GM18517 (cell line): ENCODE measurements around the gene LTBP2.

ENCODE experiments used
- ATAC-seq: cut with Tn5 transposase; IDR thresholded peaks from one replicate; pipeline ENCODE4 v1.9.1; 2021; ENCODE audit warnings: mild to moderate bottlenecking, moderate library complexity; ENCODE audit not compliant: unreplicated experiment

The LTBP2 gene

GRCh38 chr14:74492776-74493342 lies 119.2 kb downstream of the LTBP2 start, which contains the start of gene NPC2:
NPC2 (minus strand) TSS chr14:74493305; CDS start chr14:74493274, 31 bp downstream.
- peak; percentile 18 for ATAC-seq

DNA sequence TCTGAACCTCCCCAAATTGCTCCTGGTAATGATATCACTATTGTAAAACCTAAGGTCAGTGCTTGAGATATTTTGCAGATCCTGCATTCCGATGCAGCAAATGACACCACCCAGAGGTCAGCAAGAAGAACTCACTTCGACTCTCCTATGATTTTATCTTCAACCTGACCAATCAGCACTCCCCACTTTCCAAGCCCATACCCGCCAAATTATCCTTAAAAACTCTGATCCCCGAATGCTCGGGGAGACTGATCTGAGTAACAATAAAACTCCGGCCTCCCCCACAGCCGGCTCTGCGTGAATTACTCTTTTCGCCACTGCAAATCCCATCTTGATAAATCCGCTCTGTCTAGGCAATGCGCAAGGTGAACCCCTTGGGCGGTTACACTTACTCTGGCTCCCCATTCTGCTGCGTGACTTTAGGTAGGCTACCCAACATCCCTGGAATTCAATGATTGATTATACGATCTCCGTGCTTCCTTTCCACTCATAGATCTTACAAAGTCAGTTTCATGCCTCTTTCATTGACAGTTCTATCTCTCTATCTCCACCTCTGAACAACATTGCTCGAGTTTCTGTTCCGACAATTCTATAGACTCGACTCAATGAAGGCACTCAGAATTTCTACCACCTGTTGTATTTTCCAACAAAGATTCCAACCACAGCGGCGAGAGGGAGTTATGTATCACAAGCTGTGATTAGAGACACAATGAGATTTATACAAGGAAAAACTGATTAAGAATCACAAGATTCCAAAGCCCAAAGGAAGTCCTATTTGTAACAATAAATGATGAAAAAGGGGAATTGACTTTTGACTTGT lies 119.9 kb downstream of the LTBP2 start:
- no peak for ATAC-seq

GRCh38 chr14:74490486-74490885 lies 121.6 kb downstream of the LTBP2 start:
- ATAC-seq = no peak

DNA sequence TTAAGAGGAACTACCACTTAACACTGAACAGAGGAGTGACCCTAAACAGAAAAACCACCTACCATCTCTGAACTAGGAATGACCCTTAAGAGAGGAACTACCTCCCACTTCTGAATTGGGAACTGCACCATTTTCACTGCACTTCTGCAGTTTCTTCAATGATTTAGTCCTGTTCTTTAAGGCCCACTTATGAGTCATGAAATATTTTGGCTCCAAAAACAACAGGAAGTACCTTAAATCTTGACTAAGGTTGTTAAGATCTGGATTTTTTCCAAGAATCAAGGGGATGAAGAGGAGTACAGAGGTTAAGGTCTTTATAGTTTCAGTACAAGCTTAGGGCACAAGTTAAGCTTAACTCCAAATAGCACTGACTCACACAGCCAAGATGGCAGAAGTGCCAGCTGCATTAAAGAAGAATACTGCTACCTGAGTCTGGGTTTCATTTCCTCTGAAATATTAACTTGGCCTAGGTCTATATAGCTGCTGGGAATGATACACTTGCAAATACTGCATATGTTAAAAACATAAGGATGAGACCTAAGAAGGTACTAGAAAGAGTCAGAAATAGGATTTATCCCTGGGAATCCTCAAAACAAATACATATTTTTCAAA lies 123.1 kb downstream of the LTBP2 start:
- ATAC-seq = no peak

GRCh38 chr14:74486164-74486563 lies 125.9 kb downstream of the LTBP2 start:
- ATAC-seq = no peak

DNA sequence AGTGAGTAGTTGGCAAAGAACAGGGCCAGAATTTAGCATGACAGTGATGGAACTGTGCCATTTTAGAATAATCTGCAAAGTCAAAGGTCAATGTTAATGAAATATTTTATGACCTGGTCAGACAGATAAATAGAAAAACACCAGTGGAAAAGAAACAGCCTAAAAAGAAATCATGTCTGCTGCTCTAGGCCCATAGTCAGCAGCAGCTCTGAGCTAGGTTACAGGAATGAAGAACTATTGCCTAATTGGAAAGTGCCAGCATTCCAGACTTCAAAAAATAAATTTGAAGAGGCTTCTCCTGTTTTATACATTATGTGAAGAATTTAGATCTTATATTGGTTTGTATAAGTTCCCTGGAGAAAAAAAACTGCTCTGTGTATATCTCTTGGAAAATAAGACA lies 128.7 kb downstream of the LTBP2 start:
- no peak for ATAC-seq

- ATAC-seq = no peak
These were observed 129.5 kb downstream of the LTBP2 start for GRCh38 chr14:74482571-74482970.

DNA sequence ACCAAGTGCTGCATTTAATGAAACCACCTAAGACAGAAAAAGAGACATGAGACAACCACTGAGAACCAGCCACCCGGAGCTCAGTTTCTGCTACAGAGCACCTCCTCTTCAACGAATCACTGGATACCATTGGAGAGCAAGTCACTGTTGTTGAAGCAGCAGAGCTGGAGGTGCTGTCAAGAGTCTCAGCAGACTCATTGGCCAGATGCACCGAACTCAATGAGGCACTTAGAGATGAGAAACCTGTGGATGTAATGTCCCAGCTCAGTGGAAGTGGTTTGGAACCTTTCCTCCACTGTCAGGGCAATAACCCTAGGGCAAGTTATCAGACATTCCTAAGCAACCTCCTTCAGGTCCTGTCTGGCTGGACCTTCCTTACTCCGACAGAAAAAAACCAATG lies 132.0 kb downstream of the LTBP2 start:
- no peak for ATAC-seq

GRCh38 chr14:74478996-74479635 lies 132.9 kb downstream of the LTBP2 start:
- no peak for ATAC-seq

DNA sequence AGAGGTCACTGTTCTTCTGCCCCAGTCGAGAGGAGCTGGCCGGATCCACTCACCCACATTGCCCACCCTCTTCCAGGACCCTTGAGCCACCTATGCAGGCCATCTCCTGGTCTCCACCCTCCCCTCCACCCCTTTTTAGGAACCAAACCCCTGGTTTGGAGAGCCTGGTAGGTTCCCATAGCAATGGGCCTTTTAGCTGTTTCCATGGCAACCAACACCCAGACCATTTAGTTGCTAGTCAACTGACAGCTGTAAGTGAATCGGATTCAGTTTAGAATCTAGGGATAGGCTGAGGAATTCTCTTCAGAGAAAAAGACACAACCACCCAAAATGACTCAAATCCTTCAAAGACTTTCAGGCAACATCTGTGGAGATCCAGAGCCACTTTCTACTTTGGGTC lies 135.4 kb downstream of the LTBP2 start:
- no peak for ATAC-seq

- ATAC-seq = no peak
These were observed 135.9 kb downstream of the LTBP2 start for GRCh38 chr14:74476107-74476506.

- ATAC-seq = no peak
These were observed 136.4 kb downstream of the LTBP2 start for GRCh38 chr14:74475678-74476077.

GRCh38 chr14:74474376-74474775 lies 137.7 kb downstream of the LTBP2 start:
- ATAC-seq = no peak

- no peak for ATAC-seq
These were observed 139.4 kb downstream of the LTBP2 start for GRCh38 chr14:74472601-74473000.

DNA sequence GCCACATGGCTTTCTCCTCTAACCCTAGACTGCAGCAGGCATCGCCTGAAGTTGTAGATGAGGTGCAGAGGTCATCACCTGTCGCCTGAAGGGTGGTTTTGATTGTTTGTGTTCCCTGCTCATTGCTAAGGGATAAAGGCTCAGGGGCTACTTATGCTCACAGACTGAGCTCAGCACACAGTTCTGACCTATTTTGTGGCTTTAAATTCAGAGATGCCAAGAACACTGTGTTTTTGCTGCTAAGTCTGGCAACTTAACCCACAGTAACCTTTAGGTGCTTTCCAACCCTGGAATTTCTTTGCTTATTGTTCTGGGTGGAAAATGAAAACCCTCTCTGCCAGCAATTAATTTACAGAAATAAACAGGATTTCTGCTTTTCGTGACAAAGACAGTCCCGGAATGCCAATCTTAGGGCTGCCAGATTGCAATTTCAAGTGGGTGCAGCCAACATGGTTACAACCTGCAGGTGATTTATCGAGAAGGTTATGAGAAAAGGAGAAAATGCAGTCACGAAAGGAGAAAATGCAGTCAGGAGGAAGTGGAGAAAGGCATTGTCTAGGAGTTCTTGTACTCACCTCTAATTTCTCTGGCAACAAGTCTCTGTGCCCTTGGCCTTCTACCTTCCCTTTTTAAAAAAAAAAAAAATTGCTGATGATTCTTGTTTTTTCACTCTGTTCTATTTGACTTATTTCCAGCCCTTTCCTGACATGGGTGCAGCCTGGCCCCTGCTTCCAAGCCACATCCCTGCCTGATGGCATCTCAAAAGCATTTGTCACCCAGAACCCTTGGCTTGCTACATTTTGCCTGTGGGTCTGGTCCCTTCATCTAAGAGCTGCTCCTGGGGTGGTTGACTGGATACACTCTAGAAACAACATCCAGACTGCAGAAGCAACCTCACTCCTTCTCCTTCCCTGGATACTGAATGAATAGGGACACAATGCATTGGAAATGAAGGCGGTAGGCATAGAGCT lies 142.2 kb downstream of the LTBP2 start:
- ATAC-seq = no peak

- ATAC-seq = no peak
These were observed 143.5 kb downstream of the LTBP2 start for GRCh38 chr14:74468513-74468912.

DNA sequence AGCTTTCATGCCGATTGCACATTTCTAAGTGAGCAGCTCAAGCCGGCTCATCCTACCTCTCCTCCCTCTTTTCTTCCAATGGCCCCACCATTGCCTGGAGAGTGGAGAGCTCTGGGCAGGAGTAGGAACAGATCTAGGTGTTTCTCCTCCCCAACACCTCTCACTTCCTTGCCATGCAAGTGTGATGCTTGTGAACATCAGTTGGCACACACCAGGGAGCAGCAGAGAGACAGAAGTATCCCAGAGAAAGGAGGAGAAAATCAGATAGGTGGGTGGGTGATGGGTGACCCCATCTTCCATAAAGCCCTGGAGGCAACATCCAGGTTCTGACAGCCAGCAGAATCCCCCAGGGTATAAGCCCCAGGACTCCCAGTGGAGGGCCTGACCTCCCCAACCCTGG lies 146.7 kb downstream of the LTBP2 start:
- ATAC-seq = no peak

- ATAC-seq = no peak
These were observed 147.3 kb downstream of the LTBP2 start for GRCh38 chr14:74464785-74465184.

DNA sequence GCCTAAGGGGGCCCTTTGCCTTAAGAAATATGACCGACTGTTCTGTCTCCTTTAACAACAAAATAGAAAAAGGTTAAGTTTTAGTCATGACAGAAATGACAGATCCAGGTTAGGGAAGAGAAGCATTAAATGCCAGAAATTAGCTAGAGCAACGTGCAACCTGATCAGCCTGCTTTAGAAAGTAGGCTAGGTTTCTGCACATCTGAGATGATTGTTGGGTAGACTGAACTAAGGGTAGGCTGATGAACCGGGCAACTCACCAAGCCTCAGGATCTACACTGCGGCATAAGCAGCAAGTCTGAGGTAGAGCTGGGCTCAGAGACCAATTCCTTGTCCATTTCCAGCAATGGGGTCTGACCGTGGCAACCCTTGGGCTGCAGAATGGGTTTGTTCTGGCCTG lies 148.3 kb downstream of the LTBP2 start:
- no peak for ATAC-seq

DNA sequence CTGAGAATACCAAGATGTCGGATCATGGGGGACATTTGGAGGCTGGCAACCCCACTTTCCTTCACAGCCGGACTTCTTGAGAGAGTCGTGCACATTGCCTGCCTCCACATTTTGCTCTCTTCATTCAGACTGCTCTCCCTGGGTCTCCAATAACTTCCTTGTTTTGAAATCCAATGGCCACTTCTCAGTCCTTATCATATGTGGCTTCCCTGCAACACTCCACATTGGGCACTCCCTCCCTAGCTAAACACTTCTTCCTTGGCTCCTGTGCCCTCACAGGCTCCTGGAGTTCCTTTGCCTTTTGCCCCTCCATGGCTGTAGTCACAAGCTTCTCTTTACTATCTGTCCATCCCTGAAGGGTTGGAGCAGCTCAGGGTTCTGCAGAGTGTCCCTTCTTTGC lies 149.0 kb downstream of the LTBP2 start:
- ATAC-seq = no peak
